HG03280 (cell line): ENCODE data around the gene LGALS4.
"Not testable (repeated sequence)": the region's sequence is repeated elsewhere in the genome, so short reads cannot be mapped to it uniquely, and the experiment has no call there.

ENCODE experiments used
- ATAC-seq: cut with Tn5 transposase; IDR thresholded peaks from one replicate; pipeline ENCODE4 v1.9.1; 2021; ENCODE audit warnings: mild to moderate bottlenecking, moderate library complexity; ENCODE audit not compliant: unreplicated experiment

The LGALS4 gene

DNA sequence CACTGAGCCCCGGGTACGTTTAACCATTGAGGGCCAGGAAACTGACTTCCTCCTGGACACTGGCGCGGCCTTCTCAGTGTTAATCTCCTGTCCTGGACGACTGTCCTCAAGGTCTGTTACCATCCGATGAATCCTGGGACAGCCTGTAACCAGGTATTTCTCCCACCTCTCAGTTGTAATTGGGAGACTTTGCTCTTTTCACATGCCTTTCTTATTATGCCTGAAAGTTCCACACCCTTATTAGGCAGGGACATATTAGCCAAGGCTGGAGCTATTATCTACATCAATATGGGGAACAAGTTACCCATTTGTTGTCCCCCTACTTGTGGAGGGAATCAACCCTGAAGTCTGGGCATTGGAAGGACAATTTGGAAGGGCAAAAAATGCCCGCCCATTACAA lies 13.2 kb upstream of the LGALS4 start:
- ATAC-seq: not testable (repeated sequence)

DNA sequence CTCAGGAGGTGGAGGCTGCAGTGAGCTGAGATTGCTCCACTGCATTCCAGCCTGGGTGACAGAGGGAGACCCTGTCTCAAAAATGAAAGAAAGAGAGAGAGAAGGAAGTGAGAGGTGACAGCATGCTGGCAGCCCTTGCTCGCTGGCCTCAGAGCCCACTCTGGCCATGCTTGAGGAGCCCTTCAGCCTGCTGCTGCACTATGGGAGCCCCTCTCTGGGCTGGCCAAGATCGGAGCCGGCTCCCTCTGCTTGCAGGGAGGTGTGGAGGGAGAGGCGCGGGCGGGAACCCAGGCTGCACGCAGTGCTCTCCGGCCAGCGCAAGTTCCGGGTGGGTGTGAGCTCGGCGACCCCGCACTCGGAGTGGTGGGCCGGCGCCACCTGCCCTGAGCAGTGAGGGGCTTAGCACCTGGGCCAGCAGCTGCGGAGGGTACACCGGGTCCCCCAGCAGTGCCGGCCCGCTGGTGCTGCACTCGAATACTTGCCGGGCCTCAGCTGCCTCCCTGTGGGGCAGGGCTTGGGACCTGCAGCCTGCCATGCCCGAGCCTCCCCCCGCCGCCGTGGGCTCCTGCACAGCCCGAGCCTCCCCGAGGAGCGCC lies 8.6 kb upstream of the LGALS4 start:
- not testable (repeated sequence) for ATAC-seq

DNA sequence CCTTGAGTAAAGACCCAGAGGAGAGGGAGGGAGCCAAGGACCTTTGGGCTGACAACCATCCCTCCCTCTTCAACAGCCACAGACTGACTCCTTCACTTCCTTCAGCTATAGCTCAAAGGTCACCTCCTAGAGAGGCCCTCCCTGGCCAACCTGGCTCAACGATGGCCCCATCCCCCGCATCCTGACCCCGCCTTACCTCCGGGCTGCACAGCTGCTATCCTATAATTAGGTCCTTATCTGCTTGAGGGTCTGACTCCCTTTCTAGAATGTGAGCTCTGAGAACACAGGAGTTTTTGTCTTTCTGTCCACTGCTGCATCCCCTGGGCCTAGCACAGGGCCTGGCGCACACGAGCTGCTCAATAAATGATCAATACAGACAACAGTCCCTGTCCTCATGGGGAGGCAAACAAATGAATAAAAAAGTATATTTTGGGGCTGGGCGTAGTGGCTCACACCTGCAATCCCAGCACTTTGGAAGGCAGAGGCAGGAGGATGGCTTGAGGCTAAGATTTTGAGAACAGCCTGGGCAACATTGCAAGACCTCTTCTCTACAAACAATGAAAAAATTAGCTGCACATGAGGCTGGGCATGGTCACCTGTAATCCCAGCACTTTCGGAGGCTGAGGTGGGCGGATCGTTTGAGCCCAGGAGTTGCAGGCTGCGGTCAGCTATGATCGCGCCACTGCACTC lies 6.6 kb upstream of the LGALS4 start:
- no peak for ATAC-seq

DNA sequence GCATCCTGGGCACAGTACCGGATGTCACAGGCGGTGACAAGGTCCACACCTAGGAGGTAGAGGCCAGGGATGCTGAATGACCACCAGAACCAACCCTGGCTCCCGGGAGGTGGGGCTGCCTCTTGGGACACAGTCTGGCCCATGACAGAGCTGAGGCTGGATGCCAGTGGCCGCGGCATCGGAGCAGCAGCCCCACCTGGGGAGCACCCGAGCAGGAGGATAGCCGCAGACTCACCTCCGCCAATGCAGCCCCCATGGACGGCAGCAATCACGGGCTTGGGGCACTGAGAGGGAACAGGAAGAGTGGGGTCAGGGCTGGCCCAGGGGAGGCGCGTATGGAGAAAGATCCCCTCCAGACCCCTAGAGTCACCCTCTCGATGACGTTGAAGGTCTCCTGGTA lies 4.3 kb upstream of the LGALS4 start:
- no peak for ATAC-seq

DNA sequence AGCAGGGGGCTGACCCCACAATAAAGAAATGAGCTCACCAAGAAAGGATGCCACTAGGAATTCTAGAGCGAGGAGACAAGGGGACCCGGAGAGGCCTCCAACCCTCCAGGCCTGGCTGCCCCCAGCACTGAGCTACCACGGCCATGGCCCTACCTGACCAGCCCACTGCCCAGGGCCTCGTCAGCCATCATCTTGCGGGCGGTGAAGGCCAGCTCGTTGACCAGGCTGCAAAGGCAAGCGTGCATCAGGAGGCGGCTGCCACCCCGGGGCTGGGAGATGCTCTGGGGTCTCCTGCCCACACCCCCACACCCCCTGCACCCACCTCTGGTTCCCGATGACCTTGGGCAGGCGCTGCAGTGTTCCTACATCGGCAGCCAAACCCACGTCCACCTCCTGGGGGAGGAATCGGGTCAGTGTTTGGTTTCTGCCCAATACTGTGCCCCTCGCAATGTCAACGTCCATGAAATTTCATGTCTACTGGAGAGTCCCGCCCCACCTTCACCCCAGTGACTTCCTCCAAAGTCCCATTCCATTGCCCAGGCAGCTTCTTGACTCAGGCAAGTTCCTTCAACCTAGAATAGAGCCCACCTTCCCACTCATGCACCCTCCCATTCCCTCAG lies 3.5 kb upstream of the LGALS4 start:
- ATAC-seq: no peak

DNA sequence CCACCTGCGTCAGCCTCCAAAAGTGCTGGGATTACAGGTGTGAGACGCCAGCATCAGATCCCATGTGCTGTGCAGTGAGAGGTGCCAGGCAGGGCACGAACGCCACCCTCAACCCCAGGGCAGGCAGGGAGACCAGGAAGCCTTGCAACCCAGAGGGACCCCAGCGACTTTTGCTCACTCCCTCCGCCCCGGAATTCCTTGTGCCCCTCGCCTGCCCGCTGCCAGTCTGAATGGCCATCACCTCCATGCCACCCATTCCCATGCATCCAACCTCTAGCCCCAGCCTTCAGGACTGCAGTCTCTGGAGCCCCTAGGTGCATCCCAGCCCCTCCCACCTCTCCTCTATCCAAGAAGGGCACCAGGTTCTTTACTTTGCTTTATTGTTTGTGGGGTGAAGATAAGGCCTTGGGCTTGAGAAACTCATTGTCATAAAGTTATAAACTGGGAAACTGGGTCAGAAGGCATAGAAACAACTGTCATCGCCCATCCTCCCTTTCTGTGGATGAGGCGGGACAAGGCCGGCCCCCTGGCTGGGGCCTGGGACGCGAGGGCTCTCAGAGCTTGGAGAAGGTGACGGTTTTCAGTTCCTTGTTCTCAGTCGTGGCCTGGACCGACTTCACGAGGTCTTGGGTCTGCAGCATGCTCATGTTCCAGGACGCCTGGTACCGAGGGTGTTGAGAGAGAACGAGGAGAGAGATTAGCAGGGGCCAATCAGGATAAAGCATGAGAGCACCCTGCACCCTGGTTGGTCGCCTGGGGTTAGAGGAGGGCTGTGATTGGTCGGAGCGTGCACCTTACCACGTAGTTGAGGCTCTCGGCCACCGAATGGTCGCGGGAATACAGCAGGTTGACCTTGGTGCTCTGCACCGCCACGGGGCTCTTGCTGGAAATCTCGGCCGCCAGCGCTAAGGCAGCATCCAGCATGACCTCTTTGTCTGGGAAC lies 2.6 kb upstream of the LGALS4 start:
- ATAC-seq: no peak

DNA sequence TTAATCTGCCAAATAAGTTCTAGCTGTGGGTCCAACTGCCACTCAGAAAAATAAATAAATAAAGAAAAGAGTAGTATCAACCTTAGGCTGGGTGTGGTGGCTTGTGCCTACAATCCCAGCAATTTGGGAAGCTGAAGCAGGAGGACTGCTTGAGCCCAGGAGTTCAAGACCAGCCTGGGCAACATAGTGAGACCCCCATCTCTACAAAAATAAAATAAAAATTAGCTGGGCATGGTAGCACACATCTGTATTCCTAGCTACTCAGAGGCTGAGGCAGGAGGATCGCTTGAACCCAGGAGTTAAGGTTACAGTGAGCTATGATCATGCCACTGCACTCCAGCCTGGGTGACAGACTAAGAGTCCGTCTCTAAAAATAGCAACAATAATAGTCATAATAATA lies 1.2 kb upstream of the LGALS4 start:
- ATAC-seq: not testable (repeated sequence)

DNA sequence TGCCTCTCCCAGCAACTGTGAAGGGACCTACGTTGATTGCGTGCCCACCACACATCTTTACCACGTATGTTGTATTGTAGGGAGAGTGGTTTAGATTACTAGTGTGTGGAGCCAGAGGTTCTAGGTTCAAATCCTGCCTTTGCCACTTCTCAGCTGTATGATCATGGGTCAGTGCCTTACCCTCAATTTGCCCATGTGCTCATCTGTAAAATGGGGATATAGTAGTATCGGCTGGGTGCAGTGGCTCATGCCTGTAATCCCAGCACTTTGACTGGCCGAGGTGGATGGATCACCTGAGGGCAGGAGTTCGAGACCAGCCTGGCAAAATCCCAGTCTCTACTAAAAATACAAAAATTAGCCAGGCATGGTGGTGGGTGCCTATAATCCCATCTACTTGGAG lies 578 bp upstream of the LGALS4 start:
- no peak for ATAC-seq

DNA sequence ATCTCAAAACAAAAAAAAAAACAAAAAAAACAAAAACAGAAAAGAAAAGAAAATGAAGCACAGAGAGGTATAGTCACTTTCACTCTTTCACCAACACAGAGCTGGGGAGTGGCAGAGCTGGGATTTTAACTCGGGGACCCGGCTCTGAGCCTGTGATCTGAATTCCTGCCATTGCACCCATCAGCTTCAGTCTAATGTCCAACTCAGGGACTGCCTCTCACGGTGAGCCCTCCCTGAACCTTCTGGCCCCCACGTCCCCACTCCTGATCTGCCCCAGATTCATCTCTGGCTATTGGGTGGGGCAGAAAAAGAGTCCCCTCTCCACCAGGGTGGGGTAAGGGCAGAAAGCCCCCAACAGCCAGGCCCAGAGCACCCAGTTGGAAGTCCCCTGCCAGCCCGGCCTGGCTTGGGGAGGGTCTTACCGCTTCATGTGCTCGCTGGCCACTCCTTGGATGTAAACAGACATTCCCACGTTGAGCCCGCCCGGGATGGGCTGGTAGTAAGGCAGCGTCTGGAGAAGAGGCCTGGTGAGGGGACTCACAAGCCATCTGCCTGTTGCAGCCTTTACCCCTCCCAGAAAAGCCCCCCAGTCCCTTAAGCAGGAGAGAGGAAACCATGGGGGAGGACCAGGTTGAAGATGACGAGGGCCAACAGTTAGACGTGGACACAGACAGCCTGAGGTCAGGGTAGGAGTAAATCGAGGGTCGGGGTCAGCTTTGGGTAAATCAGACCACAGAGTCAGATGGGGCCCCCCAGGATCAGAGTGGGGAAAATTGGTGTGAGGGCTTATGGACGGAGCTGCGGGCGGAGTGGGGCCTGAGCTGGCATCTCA lies 520 bp downstream of the LGALS4 start:
- no peak for ATAC-seq

DNA sequence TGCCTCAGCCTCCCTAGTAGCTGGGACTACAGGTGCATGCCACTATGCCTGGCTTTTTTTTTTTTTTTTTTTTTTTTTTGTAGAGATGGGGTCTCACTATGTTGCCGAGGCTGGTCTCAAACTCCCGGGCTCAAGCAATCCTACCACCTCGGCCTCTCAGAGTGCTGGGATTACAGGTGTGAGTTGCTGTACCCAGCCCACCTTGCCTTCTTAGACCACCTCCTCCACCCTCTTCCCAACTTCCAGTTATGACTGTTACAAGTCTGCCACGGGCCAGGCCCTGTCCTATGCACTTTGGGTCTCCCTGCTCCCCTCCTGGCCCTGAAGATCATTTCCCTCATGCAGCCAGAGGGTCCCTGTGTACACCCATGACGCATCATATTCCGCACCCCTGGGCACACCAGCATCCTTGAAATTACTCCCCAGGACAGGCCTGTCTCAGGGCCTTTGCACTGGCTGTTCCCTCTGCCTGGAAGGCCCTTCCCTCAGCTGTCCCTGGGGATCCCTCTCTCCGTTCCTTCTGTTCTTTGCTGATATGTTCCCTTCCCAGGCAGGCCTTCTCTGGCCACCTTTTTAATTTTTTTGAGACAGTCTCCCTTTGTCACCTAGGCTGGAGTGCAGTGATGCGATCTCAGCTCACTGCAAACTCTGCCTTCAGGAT lies 3.0 kb downstream of the LGALS4 start:
- no peak for ATAC-seq

DNA sequence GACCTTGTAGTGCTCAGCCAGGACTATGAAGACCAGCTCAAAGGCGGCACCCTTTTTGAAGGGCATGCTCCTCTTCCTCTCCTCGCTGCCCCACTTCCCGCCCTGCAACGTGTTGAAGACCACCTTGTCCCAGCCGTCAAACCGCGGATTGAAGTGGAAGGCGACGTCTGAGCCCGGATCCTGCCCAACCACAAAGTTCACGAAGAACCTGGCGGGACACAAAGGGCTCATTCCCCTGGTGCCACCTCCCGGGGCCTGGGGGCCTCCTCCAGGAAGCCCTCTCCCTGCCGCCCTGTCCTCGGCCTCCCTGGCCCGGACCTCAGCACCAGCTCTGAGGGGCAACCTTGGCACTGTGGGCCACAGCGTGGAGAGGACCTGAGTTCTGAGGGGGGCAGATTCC lies 4.0 kb downstream of the LGALS4 start:
- no peak for ATAC-seq

DNA sequence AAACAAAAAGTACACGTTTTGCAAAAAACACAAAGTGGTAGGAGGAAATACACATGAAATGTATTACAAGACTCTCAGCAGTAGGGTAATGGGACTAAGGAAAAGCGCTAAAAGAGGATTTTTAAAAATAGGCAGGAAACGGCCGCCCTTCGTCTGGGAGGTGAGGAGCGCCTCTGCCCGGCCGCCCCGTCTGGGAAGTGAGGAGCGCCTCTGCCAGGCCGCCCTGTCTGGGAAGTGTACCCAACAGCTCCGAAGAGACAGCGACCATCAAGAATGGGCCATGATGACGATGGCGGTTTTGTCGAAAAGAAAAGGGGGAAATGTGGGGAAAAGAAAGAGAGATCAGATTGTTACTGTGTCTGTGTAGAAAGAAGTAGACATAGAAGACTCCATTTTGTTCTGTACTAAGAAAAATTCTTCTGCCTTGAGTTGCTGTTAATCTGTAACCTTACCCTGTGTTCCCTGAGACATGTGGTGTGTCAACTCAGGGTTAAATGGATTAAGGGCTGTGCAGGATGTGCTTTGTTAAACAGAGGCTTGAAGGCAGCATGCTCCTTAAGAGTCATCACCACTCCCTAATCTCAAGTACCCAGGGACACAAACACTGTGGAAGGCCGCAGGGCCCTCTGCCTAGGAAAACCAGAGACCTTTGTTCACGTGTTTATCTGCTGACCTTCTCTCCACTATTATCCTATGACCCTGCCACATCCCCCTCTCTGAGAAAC lies 5.2 kb downstream of the LGALS4 start:
- ATAC-seq: not testable (repeated sequence)

DNA sequence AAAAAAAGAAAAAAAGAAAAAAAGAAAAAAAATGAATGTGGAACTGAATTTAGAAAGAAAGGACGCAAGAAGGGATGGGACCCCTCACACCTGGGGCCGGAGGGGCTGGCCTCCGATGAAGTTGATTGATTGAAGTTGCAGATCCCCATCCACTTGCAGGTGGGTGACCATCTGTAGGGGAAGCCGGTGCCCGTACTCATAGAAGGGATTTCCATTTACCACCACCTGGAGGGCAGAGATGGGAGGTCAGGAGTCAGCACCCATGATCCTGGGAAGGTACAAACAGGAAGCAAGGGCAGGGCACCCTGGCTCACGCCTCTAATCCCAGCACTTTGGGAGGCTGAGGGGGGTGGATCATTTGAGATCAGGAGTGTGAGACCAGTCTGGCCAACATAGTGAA lies 6.4 kb downstream of the LGALS4 start:
- no peak for ATAC-seq

DNA sequence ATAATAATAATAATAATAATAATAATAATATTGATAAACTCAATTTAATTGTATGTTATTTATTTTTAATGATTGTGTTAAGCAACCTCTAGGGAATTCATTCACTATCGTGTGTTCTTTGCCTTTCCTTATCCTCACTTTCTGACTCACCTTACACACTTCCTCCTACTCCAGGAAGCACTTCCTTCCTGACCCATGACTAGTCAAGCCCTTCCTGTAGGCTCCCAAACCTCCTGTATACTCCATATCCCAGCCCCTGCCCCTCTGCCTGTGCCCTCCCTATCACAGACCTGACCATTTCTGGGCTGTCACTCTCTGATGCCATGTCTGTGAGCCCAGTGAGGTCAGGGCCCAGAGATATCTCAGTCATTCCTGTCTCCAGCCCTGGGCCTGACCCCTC lies 7.6 kb downstream of the LGALS4 start:
- ATAC-seq: no peak

DNA sequence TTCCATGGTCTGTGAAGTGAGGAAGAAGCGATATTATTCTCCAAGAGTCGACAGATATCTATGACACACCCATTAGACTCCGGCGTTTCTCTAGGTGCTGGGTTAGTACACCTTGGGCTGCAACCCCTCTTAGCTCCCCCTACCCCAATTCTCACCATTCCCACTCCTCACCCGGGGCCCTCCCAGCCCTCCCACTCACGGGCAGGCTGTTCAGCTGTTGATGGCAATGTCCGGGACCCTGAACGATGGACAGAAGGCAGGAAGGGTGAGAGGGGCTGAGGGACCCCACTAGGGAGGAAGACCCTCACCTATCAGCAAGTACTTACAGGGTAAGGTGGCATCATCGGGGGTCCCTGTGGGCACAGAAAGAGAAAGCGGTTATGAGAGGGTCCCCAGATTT lies 9.2 kb downstream of the LGALS4 start:
- no peak for ATAC-seq

DNA sequence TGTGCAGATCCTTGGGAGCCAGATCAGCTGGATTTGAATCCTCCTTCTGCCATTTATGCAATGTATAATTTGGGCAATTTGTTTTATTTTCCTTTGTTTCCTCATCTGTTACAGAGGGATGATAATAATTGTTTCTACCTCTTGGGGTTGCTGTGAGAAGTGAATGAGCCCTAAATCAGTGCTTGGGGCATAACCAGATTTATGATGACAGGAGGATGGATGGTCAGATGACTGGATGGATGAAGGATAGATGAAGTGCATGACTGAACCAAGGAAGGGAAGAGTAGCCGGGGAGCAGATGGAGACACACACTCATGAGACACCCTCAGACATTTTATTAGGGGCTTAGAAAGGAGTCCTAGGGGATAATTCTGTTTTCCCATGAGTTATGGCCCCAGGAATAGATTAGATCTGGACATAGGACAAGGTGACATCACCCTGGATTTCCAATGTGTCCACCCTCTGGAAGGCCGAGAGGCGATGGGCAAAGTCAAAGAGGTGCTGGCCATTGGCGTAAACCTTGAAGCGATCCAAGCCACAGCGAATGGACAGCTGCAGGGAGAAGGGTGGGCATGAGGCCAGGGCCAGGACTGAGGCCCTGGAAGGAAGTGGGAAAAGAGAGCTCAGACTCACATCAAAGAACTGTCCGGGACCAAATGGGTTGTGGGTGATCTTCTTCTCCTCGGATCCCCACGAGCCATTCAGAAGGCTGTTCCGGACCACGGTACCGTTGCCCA lies 11.2 kb downstream of the LGALS4 start:
- ATAC-seq: no peak

DNA sequence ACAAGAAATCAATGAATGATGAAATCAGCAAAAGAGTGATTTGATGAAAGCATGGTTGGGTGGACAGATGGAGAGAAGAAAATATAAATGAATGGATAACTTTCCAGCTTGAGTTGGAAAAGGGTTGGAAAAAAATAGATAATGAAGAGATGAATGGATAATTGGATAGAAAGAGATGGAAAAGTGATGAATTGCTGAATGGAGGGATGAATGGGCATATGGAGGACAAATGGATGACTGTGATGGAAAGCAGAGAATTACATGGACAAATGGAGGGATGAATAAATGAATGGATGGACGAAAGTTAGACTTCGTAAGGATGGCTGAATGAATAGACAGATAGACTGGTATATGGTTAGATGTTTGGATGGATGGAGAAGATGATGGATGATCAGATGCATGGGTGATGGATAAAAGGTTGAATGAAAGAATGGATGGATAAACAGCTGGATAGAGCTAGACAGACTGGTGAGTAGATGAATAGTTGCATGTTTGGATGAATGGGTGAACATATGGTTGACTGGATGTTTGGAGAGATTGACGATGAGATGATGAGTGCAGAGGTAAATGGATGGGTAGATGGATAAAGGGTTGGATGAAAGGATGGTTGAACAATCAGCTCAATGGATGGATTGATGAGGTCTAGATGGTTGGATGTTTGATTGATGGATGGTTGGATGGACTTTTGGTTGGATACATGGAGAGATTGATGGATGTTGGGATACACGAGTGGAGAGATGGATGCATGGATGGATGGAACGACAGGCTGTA lies 12.0 kb downstream of the LGALS4 start:
- ATAC-seq: no peak

DNA sequence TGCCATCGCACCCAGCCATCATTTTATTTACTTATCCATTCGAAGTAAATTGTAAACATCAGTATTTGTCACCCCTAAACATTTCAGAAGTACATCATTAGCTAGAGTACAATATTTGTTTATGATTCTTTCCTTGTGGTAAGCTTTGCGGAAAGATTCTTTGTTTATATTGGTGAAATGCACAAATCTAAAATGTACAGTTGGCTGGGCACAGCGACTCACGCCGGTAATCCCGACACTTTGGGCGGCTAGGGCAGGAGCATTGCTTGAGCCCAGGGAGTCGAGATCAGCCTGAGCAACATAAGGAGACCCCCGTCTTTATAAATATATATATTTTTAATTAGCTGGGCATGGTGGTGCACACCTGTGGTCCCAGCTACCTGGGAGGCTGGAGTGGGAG lies 13.6 kb downstream of the LGALS4 start:
- ATAC-seq: no peak
